Fibroblast of the aortic adventitia (primary cell): ENCODE measurements around the gene RECK. TPM values are rescaled to one million over a fixed set of nuclear protein-coding genes. Genes with fewer than 3 reads are reported as not detected.

Source experiments
- DNase-seq: peaks from one replicate; pipeline ENCODE4 v3.0.0-alpha.2; 2010; ENCODE audit warnings: low read depth
- H3K4me3 ChIP-seq: 2 replicates; pipeline ENCODE4 v1.5.1; 2011; ENCODE audit warnings: low read depth, mild to moderate bottlenecking, control low read depth, low read length, moderate library complexity
- total RNA-seq: library from RNA; depleted of rRNA; stranded (reverse); fragments of >200 nt; gene quantifications from 2 replicates; pipeline ENCODE4 v1.2.3, GENCODE V29; 2012; ENCODE audit warnings: low replicate concordance
- TF ChIP-seq, protein P1 (sequence below): IDR thresholded peaks from 2 replicates; pipeline ENCODE4 v1.5.1; 2011; ENCODE audit warnings: mild to moderate bottlenecking, low read length, control low read depth, inconsistent platforms; ENCODE audit not compliant: insufficient read depth

RECK gene
- total RNA-seq, 1 donor: 61.8 TPM

DNA sequence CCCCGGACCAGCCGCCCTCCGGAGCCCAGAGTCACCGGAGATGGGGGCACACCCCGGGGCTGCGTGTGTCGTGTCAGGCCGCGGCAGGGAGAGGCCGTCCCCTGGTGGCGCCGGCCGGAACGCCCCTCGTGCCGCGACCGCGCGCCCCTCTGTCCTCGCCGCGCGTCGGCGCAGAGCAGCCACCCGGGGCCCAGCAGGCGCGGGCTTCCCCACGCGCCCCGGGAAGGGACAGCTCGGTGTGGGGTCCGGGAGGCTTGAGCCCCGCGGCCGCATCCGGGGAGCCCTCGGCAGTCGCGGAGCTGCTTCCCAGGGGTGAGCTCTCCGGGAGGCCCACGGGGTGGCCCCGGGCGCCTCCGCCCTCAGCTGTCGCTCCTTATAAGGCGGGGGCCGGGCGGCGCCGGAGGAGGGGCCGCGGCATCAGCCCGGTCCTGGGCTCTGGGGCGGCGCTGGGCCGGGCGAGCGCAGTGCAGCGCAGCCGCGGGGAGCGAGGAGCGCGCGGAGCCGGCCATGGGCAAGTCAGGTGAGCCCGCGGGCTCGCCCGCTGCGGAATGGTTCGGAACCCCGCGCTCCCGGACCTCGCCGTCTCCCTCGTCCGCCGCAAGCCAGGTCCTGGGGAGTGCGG lies 99.7 kb downstream of the RECK start, which contains the start of gene GLIPR2:
GLIPR2 (plus strand) TSS at position 462 of the 622 bp plus-strand sequence; CDS start at position 508, 46 bp downstream.
- DNase-seq: peak; percentile 58
- H3K4me3 ChIP-seq: peak within 1 kb of the TSS; percentile 78
- TF ChIP-seq, protein P1, sequence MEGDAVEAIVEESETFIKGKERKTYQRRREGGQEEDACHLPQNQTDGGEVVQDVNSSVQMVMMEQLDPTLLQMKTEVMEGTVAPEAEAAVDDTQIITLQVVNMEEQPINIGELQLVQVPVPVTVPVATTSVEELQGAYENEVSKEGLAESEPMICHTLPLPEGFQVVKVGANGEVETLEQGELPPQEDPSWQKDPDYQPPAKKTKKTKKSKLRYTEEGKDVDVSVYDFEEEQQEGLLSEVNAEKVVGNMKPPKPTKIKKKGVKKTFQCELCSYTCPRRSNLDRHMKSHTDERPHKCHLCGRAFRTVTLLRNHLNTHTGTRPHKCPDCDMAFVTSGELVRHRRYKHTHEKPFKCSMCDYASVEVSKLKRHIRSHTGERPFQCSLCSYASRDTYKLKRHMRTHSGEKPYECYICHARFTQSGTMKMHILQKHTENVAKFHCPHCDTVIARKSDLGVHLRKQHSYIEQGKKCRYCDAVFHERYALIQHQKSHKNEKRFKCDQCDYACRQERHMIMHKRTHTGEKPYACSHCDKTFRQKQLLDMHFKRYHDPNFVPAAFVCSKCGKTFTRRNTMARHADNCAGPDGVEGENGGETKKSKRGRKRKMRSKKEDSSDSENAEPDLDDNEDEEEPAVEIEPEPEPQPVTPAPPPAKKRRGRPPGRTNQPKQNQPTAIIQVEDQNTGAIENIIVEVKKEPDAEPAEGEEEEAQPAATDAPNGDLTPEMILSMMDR: peak; percentile 3

DNA sequence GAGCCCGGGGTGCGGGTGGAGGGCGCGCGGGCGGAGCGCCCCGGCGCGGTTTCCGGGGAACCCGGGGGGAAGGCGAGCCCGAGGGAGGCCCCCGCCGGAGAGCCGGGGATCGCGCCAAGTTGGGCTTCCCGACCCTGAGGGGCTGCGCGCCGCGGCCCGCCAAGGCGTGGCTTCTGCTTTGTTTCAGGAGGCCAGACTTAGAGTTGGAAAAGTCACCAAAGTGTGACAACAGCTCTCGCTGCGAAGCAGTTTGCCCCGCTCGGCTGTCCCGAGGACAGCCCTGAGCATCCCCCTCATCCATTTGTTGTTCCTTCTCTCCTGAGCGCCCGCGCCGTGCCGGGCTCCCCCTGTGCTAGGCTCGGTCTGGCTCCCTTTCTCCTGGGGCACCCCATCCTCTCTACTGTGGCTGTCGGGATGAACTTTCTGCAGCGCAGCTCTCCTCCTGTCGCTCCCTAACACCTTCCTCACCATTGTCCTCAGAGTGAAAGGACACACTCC lies 100.2 kb downstream of the RECK start:
- DNase-seq: no peak
- TF ChIP-seq, protein P1: no peak
- peak overlapping the region; percentile 78 for H3K4me3 ChIP-seq

DNA sequence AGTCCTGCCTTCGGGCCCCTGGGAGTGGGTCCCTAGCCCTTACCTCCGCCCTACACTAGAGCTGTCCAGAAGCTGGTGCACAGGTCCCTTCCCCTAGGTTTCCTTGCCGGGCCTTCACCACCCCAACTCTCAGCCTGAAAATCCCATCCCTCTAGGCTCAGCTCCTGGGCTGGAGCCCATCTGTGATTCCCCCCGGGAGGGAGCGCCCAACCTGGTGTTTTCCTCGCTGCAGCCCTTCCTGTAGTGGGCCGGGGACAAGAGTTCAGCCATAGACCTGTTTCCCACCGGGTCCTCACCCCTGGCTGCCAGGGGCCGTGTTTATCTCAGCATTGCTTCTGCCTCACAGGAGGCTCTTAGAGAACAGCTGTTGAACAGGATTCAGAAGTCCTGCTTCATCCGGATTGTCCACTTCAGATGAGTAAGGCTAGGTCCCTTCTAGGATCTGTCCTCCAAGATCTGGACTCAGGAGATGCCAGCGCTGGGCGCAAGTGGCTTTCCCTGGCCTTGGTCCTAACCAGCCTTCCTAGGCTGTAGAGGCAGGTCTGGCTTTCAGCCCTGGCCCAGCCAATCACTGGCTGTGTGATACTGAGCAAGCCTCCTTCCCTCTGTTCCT lies 100.8 kb downstream of the RECK start:
- TF ChIP-seq, protein P1: no peak
- H3K4me3 ChIP-seq: peak overlapping the region; percentile 78
- DNase-seq: peak; percentile 36

DNA sequence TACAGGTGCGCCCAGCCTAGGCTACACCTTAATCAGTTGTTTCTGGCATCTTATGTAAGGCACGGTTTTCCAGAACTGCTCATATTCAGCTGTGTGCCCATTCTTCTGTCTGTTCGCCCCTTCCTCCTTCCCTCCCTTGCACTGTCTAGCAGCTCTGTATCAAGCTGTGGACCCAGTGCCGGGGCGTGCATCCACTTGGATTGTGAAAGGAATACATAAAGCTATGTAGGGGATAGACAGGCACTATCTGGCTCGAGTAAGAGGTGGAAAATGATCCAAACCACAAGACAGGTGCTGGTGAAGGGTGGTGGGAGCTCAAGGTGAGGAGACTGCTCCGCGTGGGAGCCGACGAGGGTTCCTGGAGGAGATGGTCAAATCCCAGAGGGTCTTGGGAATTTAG lies 101.8 kb downstream of the RECK start:
- DNase-seq: no peak
- TF ChIP-seq, protein P1: no peak
- no peak overlapping the region for H3K4me3 ChIP-seq

DNA sequence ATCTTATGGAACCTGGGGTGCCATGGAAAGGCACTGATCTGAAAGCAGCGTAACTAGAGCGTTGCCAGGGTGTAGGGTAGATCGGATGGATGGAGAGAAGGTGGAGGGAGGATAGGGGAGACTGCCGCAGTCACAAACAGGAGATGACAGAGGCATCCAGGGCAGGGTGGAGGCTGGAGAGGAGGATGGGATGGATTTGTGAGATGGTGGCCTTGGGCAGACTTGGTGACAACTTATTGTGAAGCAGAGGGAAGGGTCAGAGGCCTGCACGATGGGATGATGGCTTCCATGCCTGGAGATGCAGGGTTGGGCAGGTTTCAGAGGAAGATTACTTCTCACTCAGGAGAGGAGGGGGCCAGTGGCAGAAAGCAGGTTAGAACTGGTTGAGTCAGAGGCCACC lies 102.2 kb downstream of the RECK start:
- TF ChIP-seq, protein P1: no peak
- DNase-seq: no peak
- no peak overlapping the region for H3K4me3 ChIP-seq

DNA sequence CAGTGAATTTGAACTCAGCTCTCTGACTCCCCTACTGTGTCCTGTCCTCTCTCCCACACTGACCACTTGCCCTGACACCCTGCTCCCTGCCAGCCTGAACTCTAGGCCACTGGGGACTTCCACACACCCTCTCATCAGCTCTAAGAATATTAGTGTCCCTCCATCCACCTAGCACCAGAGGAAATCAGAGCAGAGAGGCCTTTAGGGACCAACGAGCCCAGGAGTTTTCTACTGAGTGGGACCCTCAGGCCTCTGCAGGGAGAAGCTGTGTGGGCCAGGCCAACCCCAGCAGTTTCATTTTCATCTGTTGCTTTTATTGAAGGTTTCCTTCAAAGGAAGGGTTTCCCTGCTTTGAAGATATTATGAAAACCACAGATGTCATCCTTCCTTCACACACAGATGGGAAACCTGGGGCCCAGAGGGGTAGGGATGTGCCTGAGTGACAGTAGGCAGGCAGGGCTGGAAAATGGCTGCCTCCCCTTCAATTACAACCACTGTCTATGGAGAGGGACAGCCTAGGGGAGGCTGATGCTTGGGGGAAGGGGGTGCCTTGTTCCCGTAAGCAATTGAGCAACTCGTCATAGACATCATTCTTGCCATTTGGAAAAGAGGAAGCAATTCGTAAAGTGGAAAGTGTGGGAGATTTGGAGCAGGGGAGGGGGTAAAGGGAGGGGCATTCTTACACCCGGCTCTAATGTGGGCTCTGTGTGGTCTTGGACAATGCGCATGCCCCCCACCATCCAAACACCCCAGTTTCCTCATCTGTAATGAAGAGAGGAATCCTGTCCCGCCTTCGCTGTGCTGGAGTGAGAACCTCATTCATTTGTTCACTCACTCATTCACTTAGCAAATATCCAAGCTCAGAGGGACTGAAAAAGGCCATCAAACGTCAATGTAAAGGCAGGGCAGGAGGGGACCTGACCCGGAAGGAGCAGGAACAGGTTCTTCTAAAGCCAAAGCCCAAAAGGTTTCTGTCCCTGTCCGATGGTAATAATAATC lies 103.7 kb downstream of the RECK start:
- no peak overlapping the region for H3K4me3 ChIP-seq
- no peak for DNase-seq
- TF ChIP-seq, protein P1: no peak
